Nephron progenitor cell (in vitro differentiated cells): ENCODE results near the gene NKX2-1.
A peak's percentile ranks its signal among the peaks of the same experiment; 100 is the strongest.

Source experiments
- DNase-seq: peaks from one replicate; pipeline ENCODE4 v3.0.0; 2021
- H3K27ac Mint-ChIP-seq: 2 replicates; pipeline ENCODE4 v1.8.0; 2021; ENCODE audit warnings: mild to moderate bottlenecking, moderate library complexity, mixed read lengths
- H3K27me3 Mint-ChIP-seq: 2 replicates; pipeline ENCODE4 v1.8.0; 2021; ENCODE audit warnings: mild to moderate bottlenecking, low read depth, mixed read lengths; ENCODE audit not compliant: poor library complexity
- H3K36me3 Mint-ChIP-seq: 2 replicates; pipeline ENCODE4 v1.8.0; 2021; ENCODE audit warnings: low read depth, mixed read lengths
- H3K4me1 Mint-ChIP-seq: 2 replicates; pipeline ENCODE4 v1.8.0; 2021; ENCODE audit warnings: mixed read lengths
- H3K4me3 Mint-ChIP-seq: 2 replicates; pipeline ENCODE4 v1.8.0; 2021; ENCODE audit warnings: mild to moderate bottlenecking, moderate library complexity, mixed read lengths
- H3K9me3 Mint-ChIP-seq: 2 replicates; pipeline ENCODE4 v1.8.0; 2021; ENCODE audit warnings: mild to moderate bottlenecking, moderate library complexity, mixed read lengths
- TF ChIP-seq, protein P1 (sequence below): fragments of 200-600 bp; sonication (generic); IDR thresholded peaks from 2 replicates; pipeline ENCODE4 v1.5.0; 2021; ENCODE audit warnings: antibody characterized with exemption

The NKX2-1 gene

DNA sequence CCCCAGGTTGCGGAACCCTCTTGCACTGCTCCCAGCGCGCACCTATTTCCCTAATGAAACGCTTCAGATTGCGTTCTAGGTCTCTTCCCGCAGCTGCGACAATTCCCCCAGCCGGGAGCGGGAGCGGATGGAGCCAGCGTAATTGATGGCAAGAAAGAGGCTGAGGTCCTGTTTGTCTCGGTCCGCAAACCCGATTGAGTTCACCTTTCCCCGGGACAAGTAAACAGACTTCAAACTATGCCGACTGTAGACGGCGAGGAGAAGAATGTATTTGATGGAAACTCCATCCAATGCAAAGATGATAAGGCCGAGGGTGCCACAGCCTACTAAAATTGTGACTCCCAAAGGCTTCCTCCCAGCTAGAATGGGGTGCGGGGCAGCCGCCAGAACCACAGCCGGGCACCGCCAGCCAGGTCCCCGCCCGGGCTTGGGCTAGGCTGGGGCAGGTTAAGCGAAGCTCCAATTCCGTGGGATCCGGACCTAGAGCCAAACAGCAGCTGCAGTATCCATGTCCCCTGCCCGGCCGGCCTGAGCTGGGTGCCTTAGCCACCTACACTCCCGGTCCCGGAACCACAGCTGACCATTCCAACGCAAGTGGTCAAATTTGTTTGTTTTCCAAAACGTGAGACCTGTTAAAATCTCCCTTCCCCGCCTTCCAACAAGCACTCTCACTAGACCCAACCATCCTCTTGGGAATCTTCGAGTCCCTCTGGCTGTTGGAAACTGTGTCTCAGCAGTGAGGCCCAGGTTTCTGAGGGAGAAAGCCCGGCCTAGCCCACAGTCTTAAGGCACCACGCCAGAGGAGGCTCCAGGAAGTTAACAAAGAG is 5.5 kb downstream of the NKX2-1 start:
- Mint-ChIP-seq H3K9me3 (no peaks in the 10 kb centered on the region), H3K27ac (no peak overlapping the region), H3K36me3 (no peaks in the 10 kb centered on the region), H3K27me3 (peaks cover 97% of the 10 kb centered on the region), H3K4me3 (no peak overlapping the region), H3K4me1 (peaks cover 22% of the 10 kb centered on the region)
- TF ChIP-seq, protein P1, sequence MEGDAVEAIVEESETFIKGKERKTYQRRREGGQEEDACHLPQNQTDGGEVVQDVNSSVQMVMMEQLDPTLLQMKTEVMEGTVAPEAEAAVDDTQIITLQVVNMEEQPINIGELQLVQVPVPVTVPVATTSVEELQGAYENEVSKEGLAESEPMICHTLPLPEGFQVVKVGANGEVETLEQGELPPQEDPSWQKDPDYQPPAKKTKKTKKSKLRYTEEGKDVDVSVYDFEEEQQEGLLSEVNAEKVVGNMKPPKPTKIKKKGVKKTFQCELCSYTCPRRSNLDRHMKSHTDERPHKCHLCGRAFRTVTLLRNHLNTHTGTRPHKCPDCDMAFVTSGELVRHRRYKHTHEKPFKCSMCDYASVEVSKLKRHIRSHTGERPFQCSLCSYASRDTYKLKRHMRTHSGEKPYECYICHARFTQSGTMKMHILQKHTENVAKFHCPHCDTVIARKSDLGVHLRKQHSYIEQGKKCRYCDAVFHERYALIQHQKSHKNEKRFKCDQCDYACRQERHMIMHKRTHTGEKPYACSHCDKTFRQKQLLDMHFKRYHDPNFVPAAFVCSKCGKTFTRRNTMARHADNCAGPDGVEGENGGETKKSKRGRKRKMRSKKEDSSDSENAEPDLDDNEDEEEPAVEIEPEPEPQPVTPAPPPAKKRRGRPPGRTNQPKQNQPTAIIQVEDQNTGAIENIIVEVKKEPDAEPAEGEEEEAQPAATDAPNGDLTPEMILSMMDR, result no peak
- DNase-seq, result peak; percentile 19

DNA sequence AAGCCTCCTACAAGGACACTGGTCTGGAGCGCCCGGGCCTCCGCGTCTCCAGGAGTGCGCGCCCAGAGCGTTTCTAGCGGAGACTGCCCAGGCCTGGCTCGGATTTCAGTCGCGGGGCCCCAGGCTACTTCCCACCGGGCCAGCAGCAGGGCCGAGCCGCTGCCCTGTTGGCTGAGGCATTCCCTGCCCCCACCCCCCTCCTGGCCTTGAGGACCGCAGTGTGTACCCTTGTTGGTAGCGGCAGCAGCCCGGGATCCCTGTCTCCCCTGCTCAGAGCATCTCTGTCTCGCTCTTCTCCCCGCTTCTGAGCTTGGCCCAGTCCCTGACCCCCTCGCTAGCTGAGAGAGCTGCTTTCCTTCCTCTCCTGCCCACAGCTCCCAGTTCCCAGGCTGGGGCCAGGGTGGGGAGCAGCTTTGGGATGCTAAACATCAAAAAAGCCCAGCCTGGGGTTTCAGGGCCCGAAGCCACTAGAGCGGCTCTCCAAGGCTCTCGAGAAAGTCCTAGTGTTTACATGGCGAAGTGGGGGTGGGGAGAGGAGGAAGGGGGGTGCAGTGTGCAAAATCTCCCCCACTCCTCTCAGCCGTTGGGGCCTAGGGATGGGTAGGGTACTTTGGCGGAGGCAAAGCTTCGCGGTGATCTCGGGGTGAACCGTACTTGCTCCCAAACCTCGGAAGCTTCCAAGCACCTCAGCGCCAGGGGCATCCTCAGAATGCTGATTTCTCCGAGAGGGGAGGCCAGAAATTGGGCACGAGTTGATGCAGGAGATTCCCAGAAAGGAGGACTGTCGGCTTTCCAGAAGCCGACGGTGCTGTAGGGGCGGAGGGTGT is 6.4 kb downstream of the NKX2-1 start:
- no peaks in the 10 kb centered on the region for H3K36me3 Mint-ChIP-seq
- TF ChIP-seq, protein P1, result no peak
- H3K4me3 Mint-ChIP-seq, result peak overlapping the region; percentile 33
- peaks cover 17% of the 10 kb centered on the region for H3K4me1 Mint-ChIP-seq
- peak; percentile 67 for DNase-seq
- no peak overlapping the region for H3K27ac Mint-ChIP-seq
- peaks cover 97% of the 10 kb centered on the region for H3K27me3 Mint-ChIP-seq
- H3K9me3 Mint-ChIP-seq, result no peaks in the 10 kb centered on the region

DNA sequence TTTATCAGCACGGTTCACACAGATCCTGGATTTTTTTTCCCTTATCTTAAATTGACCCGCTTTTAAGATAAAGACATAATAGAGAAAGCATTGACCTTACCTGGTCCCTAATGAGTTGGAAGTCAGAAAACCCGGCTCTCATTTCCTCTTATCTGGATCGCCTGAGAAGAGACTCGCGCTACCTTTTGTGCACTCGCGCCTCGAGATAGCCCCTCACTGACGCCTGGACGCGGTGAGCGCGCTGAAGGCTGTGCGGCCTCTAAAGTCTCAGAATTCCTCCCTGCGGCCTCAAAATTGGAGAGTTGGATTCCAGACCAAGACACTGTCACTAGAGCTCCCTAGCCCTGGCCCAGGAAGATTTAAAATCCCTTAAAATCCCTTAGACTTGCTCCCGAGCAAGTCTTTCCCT is 7.0 kb downstream of the NKX2-1 start:
- Mint-ChIP-seq H3K9me3 (no peaks in the 10 kb centered on the region), H3K4me3 (peak overlapping the region; percentile 33), H3K36me3 (no peaks in the 10 kb centered on the region), H3K27ac (no peak overlapping the region), H3K4me1 (peaks cover 17% of the 10 kb centered on the region), H3K27me3 (peaks cover 97% of the 10 kb centered on the region)
- DNase-seq, result no peak
- TF ChIP-seq, protein P1, result no peak

DNA sequence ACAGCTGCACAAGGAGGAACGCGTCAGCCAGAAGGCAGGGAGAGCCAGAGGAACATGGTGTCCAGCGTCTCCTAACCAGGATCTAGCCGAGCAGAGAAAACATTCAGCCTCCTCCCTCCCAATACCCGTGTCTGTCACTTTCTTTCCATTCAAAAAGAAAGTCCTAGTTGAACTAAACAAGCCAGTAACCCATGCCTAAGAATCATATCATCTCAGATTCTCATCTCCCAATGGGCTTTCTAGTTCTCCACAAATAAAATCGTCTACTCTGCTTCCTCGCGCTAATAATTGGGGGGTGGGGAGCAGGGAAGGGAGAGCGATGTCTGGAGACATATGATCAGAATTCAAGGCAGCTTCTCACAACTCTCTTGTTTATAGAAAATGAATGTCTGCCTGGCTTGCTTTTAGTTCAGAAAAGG is 7.4 kb downstream of the NKX2-1 start:
- peaks cover 97% of the 10 kb centered on the region for H3K27me3 Mint-ChIP-seq
- peaks cover 17% of the 10 kb centered on the region for H3K4me1 Mint-ChIP-seq
- DNase-seq, result no peak
- H3K27ac Mint-ChIP-seq, result no peak overlapping the region
- peaks cover 3% of the 10 kb centered on the region for H3K9me3 Mint-ChIP-seq
- H3K36me3 Mint-ChIP-seq, result no peaks in the 10 kb centered on the region
- no peak overlapping the region for H3K4me3 Mint-ChIP-seq
- TF ChIP-seq, protein P1, result no peak

DNA sequence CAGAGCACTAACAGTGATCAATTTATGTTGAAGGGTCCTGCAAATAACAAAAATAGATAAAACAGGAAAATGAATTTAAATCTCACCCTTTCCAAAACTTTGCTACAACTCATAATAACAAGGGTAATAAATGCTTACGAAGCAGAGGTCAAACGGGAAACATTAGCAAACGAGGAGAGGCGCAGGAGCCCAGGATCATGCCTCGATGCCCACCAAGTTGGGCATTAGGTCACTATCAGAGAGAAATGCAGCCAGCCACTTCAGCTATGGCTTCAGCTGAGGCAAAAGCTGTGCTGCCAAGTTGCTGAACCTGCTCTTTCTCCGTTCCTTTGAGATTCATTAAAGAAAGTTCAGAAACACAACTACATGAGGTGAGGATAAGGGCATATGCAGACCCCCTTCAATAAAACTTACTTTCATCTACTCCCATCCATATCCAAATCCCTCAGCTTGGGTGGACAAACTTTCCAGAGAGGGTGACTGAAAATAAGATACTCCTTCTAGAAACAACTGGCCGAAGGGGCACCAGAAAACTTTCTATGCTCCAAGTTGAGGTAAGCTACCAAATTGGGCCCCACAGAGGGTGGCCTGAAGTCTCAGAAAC is 7.9 kb downstream of the NKX2-1 start:
- Mint-ChIP-seq H3K9me3 (peaks cover 4% of the 10 kb centered on the region), H3K27ac (no peak overlapping the region), H3K4me1 (peaks cover 17% of the 10 kb centered on the region), H3K27me3 (peaks cover 98% of the 10 kb centered on the region), H3K4me3 (no peak overlapping the region), H3K36me3 (no peaks in the 10 kb centered on the region)
- no peak for DNase-seq
- TF ChIP-seq, protein P1, result no peak
